ENCODE results near the gene CHMP1B.

Gene CHMP1B

GRCh38 chr18:11872479-11873136 lies 21.4 kb downstream of the CHMP1B start:
- Histone ChIP-seq H2AFZ (ENCODE audit: low read length) (no peak overlapping the region), H3K9ac (ENCODE audit: low read length) (no peak overlapping the region)
- no peak for DNase-seq

GRCh38 chr18:11873670-11874340 lies 22.6 kb downstream of the CHMP1B start:
- Histone ChIP-seq H3K9me3 (replicated peaks; ENCODE audit: insufficient read depth, low read length) (no peaks in the 10 kb centered on the region), H3K4me1 (ENCODE audit: low read length) (no peaks in the 10 kb centered on the region), H3K4me3 (ENCODE audit: low read length) (no peak overlapping the region), H3K9ac (ENCODE audit: low read length) (no peak overlapping the region), H2AFZ (ENCODE audit: low read length) (no peak overlapping the region), H4K20me1 (ENCODE audit: insufficient read depth, low read length) (no peaks in the 10 kb centered on the region), H3K9me2 (replicated peaks; ENCODE audit: insufficient read depth, low read length) (no peaks in the 10 kb centered on the region), H3K79me2 (ENCODE audit: low read length) (no peaks in the 10 kb centered on the region), H3K27ac (ENCODE audit: low read length) (no peak overlapping the region), H3F3A (ENCODE audit: insufficient read depth, low read length) (no peaks in the 10 kb centered on the region), H3K4me2 (ENCODE audit: low read depth, low read length) (no peak overlapping the region), H3K36me3 (replicated peaks; ENCODE audit: insufficient read depth, low read length) (no peaks in the 10 kb centered on the region), H3K27me3 (replicated peaks; ENCODE audit: insufficient read depth, low read length) (no peaks in the 10 kb centered on the region)
- DNase-seq, result no peak
- no peak for TF ChIP-seq EZH2phosphoT487 (IDR thresholded peaks at IDR 0.05; ENCODE audit: low read length)
- no peak for TF ChIP-seq EZH2 (optimal IDR thresholded peaks at IDR 0.05; ENCODE audit: low read depth, low read length)
- TF ChIP-seq CTCF (IDR thresholded peaks at IDR 0.05; ENCODE audit: low read length), result no peak

More at GRCh38 chr18:11872479-11873136, 21.4 kb downstream of the CHMP1B start:
- H3K27ac ChIP-seq (ENCODE audit: low read length), result no peak overlapping the region
- no peaks in the 10 kb centered on the region for H4K20me1 ChIP-seq (ENCODE audit: insufficient read depth, low read length)
- no peaks in the 10 kb centered on the region for H3K27me3 ChIP-seq (replicated peaks; ENCODE audit: insufficient read depth, low read length)
- H3K4me1 ChIP-seq (ENCODE audit: low read length), result no peaks in the 10 kb centered on the region
- no peaks in the 10 kb centered on the region for H3K9me2 ChIP-seq (replicated peaks; ENCODE audit: insufficient read depth, low read length)
- TF ChIP-seq EZH2phosphoT487 (IDR thresholded peaks at IDR 0.05; ENCODE audit: low read length) (no peak), CTCF (IDR thresholded peaks at IDR 0.05; ENCODE audit: low read length) (peak; percentile 22; the same call in 1 of the 2 replicates), EZH2 (optimal IDR thresholded peaks at IDR 0.05; ENCODE audit: low read depth, low read length) (no peak)
- H3F3A ChIP-seq (ENCODE audit: insufficient read depth, low read length), result no peaks in the 10 kb centered on the region
- H3K4me2 ChIP-seq (ENCODE audit: low read depth, low read length), result no peak overlapping the region
- H3K4me3 ChIP-seq (ENCODE audit: low read length), result no peak overlapping the region
- H3K36me3 ChIP-seq (replicated peaks; ENCODE audit: insufficient read depth, low read length), result no peaks in the 10 kb centered on the region
- no peaks in the 10 kb centered on the region for H3K79me2 ChIP-seq (ENCODE audit: low read length)
- no peaks in the 10 kb centered on the region for H3K9me3 ChIP-seq (replicated peaks; ENCODE audit: insufficient read depth, low read length)

GRCh38 chr18:11874676-11875075 lies 23.5 kb downstream of the CHMP1B start:
- Histone ChIP-seq H4K20me1 (ENCODE audit: insufficient read depth, low read length) (no peaks in the 10 kb centered on the region), H3K27me3 (replicated peaks; ENCODE audit: insufficient read depth, low read length) (no peaks in the 10 kb centered on the region), H3K9me3 (replicated peaks; ENCODE audit: insufficient read depth, low read length) (no peaks in the 10 kb centered on the region), H3F3A (ENCODE audit: insufficient read depth, low read length) (no peaks in the 10 kb centered on the region), H3K9ac (ENCODE audit: low read length) (no peak overlapping the region), H3K9me2 (replicated peaks; ENCODE audit: insufficient read depth, low read length) (no peaks in the 10 kb centered on the region), H3K36me3 (replicated peaks; ENCODE audit: insufficient read depth, low read length) (no peaks in the 10 kb centered on the region), H3K4me1 (ENCODE audit: low read length) (no peaks in the 10 kb centered on the region), H3K79me2 (ENCODE audit: low read length) (no peaks in the 10 kb centered on the region), H2AFZ (ENCODE audit: low read length) (no peak overlapping the region), H3K4me2 (ENCODE audit: low read depth, low read length) (no peak overlapping the region), H3K27ac (ENCODE audit: low read length) (no peak overlapping the region), H3K4me3 (ENCODE audit: low read length) (no peak overlapping the region)
- TF ChIP-seq EZH2phosphoT487 (IDR thresholded peaks at IDR 0.05; ENCODE audit: low read length) (no peak), EZH2 (optimal IDR thresholded peaks at IDR 0.05; ENCODE audit: low read depth, low read length) (no peak), CTCF (IDR thresholded peaks at IDR 0.05; ENCODE audit: low read length) (no peak)
- no peak for DNase-seq

All from MM.1S (cell line).